ENCODE data around the gene SYAP1. TPM values are rescaled to one million over a fixed set of nuclear protein-coding genes. Genes with fewer than 3 reads are reported as not detected.

SYAP1 gene
- total and polyA plus RNA-seq, 5 donors from 2014 or later = 12.0 to 69.9 (median 18.7) TPM

- no peak for ATAC-seq (ENCODE audit: low read depth in 2 of 2)
- Mint-ChIP-seq H3K36me3 (peaks cover 37% of the 10 kb centered on the region), H3K27me3 (no peaks in the 10 kb centered on the region), H3K27ac (no peak overlapping the region), H3K4me3 (no peak overlapping the region), H3K9me3 (peaks cover 0 to 1% (median 0%) of the 10 kb centered on the region in 7 donors), H3K4me1 (peaks cover 0 to 28% (median 7%) of the 10 kb centered on the region in 4 donors)
- Histone ChIP-seq H3K27me3 (ENCODE audit: control insufficient read depth, insufficient read depth, low read length) (no peaks in the 10 kb centered on the region), H3K4me1 (ENCODE audit: control insufficient read depth, insufficient read depth, low read length, poor library complexity, severe bottlenecking) (no peaks in the 10 kb centered on the region), H3K36me3 (ENCODE audit: control insufficient read depth, insufficient read depth, low read length) (peaks cover 4% of the 10 kb centered on the region), H3K4me3 (ENCODE audit: low read depth, low read length) (no peak overlapping the region), H3K27ac (ENCODE audit: insufficient read depth, low read length, poor library complexity, severe bottlenecking) (no peak overlapping the region), H3K9me3 (ENCODE audit: control insufficient read depth in 2 of 2, low read length in 2 of 2) (no peaks in the 10 kb centered on the region)
- DNase-seq = no peak
These were observed 77.9 kb downstream of the SYAP1 start for GRCh38 chrX:16797358-16797757.

DNA sequence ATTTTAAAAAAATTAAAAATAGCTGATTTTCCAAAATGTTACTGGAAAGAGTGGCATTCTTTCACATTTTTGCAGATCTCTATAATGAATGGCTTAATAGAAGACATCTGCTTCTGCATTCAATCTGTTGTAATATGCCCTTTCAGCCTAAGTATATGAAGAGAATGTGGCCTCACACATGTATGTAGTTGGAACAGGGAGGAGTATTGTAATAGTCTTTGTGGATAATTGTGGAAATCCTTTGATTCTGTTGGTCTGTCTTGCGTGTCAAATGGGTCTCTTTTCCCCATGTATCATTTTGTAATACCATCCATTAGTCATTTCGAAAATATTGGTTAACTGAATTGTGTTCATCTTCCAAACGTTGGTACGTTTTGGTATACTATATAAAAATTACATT lies 78.4 kb downstream of the SYAP1 start:
- Histone ChIP-seq H3K9me3 (ENCODE audit: control insufficient read depth in 2 of 2, low read length in 2 of 2) (no peaks in the 10 kb centered on the region), H3K36me3 (ENCODE audit: control insufficient read depth, insufficient read depth, low read length) (peaks cover 4% of the 10 kb centered on the region), H3K27me3 (ENCODE audit: control insufficient read depth, insufficient read depth, low read length) (no peaks in the 10 kb centered on the region), H3K4me3 (ENCODE audit: low read depth, low read length) (no peak overlapping the region), H3K4me1 (ENCODE audit: control insufficient read depth, insufficient read depth, low read length, poor library complexity, severe bottlenecking) (no peaks in the 10 kb centered on the region), H3K27ac (ENCODE audit: insufficient read depth, low read length, poor library complexity, severe bottlenecking) (no peak overlapping the region)
- ATAC-seq (ENCODE audit: low read depth in 2 of 2) (no peak), DNase-seq (no peak)
- Mint-ChIP-seq H3K36me3 (peaks cover 39% of the 10 kb centered on the region), H3K27ac (no peak overlapping the region), H3K27me3 (no peaks in the 10 kb centered on the region), H3K4me1 (peaks cover 0 to 27% (median 7%) of the 10 kb centered on the region in 4 donors), H3K9me3 (peaks cover 0 to 1% (median 0%) of the 10 kb centered on the region in 7 donors), H3K4me3 (no peak overlapping the region)

DNA sequence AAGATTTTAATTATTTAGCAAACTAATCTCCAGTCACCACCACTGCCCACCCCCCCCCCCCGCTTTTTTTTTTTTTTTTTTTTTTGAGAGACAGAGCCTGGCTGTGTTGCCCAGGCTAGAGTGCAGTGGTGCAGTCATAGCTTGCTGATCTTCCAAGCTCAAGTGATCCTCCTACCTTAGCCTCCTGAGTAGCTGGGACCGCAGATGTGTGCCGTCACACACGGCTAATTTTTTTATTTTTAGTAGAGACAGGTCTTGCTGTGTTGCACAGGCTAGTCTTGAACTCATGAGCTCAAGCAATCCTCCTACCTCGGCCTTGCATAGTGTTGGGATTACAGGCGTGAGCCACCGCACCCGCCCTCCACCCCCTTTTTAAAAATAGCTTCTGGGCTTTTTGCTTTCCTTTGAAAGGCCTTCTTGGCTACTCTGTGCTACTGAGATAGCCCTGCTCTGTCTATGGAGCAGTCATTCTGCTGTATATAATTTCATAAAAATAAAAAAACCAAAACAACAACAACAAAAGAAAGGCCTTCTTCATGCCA lies 85.6 kb downstream of the SYAP1 start:
- Mint-ChIP-seq H3K27me3 (no peaks in the 10 kb centered on the region), H3K4me1 (peaks cover 15 to 36% (median 22%) of the 10 kb centered on the region in 4 donors), H3K4me3 (no peak overlapping the region), H3K36me3 (peaks cover 27% of the 10 kb centered on the region), H3K9me3 (peaks cover 0 to 1% (median 0%) of the 10 kb centered on the region in 7 donors), H3K27ac (no peak overlapping the region)
- Histone ChIP-seq H3K9me3 (ENCODE audit: control insufficient read depth in 2 of 2, low read length in 2 of 2) (no peaks in the 10 kb centered on the region), H3K27me3 (ENCODE audit: control insufficient read depth, insufficient read depth, low read length) (no peaks in the 10 kb centered on the region), H3K27ac (ENCODE audit: insufficient read depth, low read length, poor library complexity, severe bottlenecking) (no peak overlapping the region), H3K4me1 (ENCODE audit: control insufficient read depth, insufficient read depth, low read length, poor library complexity, severe bottlenecking) (no peaks in the 10 kb centered on the region), H3K36me3 (ENCODE audit: control insufficient read depth, insufficient read depth, low read length) (no peaks in the 10 kb centered on the region), H3K4me3 (ENCODE audit: low read depth, low read length) (no peak overlapping the region)
- no peak for DNase-seq
- no peak for ATAC-seq (ENCODE audit: low read depth in 2 of 2)

DNA sequence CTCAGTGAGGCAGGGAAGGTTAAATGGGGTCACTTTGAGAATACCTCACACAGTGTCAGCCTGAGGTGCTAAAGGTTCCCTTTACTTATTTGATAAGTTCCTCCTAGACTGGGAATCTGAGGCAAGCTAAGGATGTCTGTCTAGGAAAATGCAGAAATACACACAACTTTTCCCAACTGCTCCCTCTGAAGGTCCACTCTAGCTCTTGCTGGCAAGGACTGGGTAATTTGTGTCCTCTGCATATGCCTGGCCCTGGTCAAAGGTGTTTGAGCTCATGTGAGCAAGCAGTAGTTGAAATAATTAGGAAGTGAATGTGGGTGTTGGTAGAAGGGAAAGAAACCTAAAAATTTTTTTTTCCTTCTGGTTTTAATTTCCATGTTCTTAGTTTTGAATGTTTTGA lies 88.1 kb downstream of the SYAP1 start:
- no peak for DNase-seq
- H3K27ac Mint-ChIP-seq = peak overlapping the region in 1 of 3 donors; percentile 28
- Histone ChIP-seq H3K36me3 (ENCODE audit: control insufficient read depth, insufficient read depth, low read length) (no peaks in the 10 kb centered on the region), H3K4me1 (ENCODE audit: control insufficient read depth, insufficient read depth, low read length, poor library complexity, severe bottlenecking) (no peaks in the 10 kb centered on the region), H3K27ac (ENCODE audit: insufficient read depth, low read length, poor library complexity, severe bottlenecking) (no peak overlapping the region), H3K9me3 (ENCODE audit: control insufficient read depth in 2 of 2, low read length in 2 of 2) (no peaks in the 10 kb centered on the region), H3K4me3 (ENCODE audit: low read depth, low read length) (no peak overlapping the region), H3K27me3 (ENCODE audit: control insufficient read depth, insufficient read depth, low read length) (no peaks in the 10 kb centered on the region)
- H3K36me3 Mint-ChIP-seq = peaks cover 19% of the 10 kb centered on the region
- ATAC-seq (ENCODE audit: low read depth in 2 of 2) = no peak
- no peaks in the 10 kb centered on the region for H3K9me3 Mint-ChIP-seq
- no peaks in the 10 kb centered on the region for H3K27me3 Mint-ChIP-seq
- H3K4me3 Mint-ChIP-seq = no peak overlapping the region
- H3K4me1 Mint-ChIP-seq = peaks cover 15 to 38% (median 26%) of the 10 kb centered on the region in 4 donors

DNA sequence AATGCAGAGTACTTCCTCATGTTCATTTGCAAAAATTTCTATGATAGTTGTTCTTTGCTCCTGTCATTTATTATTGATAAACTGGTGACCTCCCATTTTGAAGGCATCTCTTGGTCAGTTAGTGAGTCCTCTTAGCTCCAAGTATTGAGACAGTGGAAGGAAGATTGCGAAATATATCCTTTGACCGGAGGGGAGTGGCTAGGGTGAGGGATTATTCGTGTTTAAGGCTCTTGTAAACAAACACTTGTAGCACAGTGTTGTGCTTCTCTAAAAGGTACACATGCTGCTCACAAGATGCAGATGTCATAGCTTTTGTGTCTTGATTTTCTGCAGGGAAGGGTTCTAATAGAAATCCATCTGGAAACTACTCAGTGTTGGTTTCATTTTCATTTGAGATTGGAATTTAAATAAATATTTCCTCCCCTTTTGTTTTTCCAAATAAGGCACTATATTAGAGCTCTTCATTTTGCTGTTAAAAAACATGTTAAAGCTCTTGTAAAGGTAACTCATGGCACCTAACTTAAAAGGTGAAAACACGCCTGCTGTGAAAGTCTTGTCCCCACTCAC lies 88.6 kb downstream of the SYAP1 start:
- Mint-ChIP-seq H3K36me3 (peaks cover 22% of the 10 kb centered on the region), H3K4me3 (no peak overlapping the region), H3K27me3 (no peaks in the 10 kb centered on the region), H3K9me3 (no peaks in the 10 kb centered on the region), H3K4me1 (peaks cover 15 to 38% (median 26%) of the 10 kb centered on the region in 4 donors), H3K27ac (peak overlapping the region in 2 of 3 donors; percentile 21 to 28)
- Histone ChIP-seq H3K27me3 (ENCODE audit: control insufficient read depth, insufficient read depth, low read length) (no peaks in the 10 kb centered on the region), H3K4me1 (ENCODE audit: control insufficient read depth, insufficient read depth, low read length, poor library complexity, severe bottlenecking) (no peaks in the 10 kb centered on the region), H3K36me3 (ENCODE audit: control insufficient read depth, insufficient read depth, low read length) (no peaks in the 10 kb centered on the region), H3K9me3 (ENCODE audit: control insufficient read depth in 2 of 2, low read length in 2 of 2) (no peaks in the 10 kb centered on the region), H3K4me3 (ENCODE audit: low read depth, low read length) (no peak overlapping the region), H3K27ac (ENCODE audit: insufficient read depth, low read length, poor library complexity, severe bottlenecking) (no peak overlapping the region)
- DNase-seq = no peak
- ATAC-seq (ENCODE audit: low read depth in 2 of 2) = no peak

DNA sequence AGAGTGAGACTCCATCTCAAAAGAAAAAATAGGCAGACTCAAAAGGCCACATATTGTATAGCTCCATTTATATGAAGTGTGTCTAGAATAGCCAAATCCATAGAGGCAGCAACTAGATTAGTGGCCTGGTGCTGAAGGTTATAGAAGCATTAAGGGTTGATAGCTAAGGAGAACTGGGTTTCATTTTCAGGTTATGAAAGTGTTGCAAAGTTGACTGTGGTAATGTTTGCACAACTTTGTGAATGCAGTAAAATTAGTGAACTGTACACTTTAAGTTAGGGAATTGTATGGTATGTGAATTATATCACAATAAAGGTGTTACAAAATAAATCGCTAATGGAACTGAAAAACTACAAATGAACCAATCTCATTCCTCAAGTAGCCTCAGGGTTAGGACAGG lies 95.2 kb downstream of the SYAP1 start:
- H3K27ac ChIP-seq (ENCODE audit: insufficient read depth, low read length, poor library complexity, severe bottlenecking) = no peak overlapping the region
- H3K4me3 Mint-ChIP-seq = no peak overlapping the region
- peaks cover 0 to 22% (median 14%) of the 10 kb centered on the region in 4 donors for H3K4me1 Mint-ChIP-seq
- no peaks in the 10 kb centered on the region for H3K27me3 Mint-ChIP-seq
- no peaks in the 10 kb centered on the region for H3K9me3 ChIP-seq (ENCODE audit: control insufficient read depth in 2 of 2, low read length in 2 of 2)
- peaks cover 5% of the 10 kb centered on the region for H3K36me3 ChIP-seq (ENCODE audit: control insufficient read depth, insufficient read depth, low read length)
- H3K9me3 Mint-ChIP-seq = no peaks in the 10 kb centered on the region
- no peaks in the 10 kb centered on the region for H3K4me1 ChIP-seq (ENCODE audit: control insufficient read depth, insufficient read depth, low read length, poor library complexity, severe bottlenecking)
- no peak for ATAC-seq (ENCODE audit: low read depth in 2 of 2)
- H3K27me3 ChIP-seq (ENCODE audit: control insufficient read depth, insufficient read depth, low read length) = no peaks in the 10 kb centered on the region
- no peak for DNase-seq
- no peak overlapping the region for H3K4me3 ChIP-seq (ENCODE audit: low read depth, low read length)
- H3K36me3 Mint-ChIP-seq = peaks cover 17% of the 10 kb centered on the region
- H3K27ac Mint-ChIP-seq = no peak overlapping the region

Other genes with a start within 250 kb of the SYAP1 start
- gene S100G, start 69.5 kb upstream of the SYAP1 start, total RNA-seq = not detected
- gene S100G, start 69.5 kb upstream of the SYAP1 start, polyA plus RNA-seq = not detected
- gene CTPS2, start 6.9 kb upstream of the SYAP1 start, total RNA-seq = 4.5 TPM
- 1 to 10 TPM; 3.7 to 4.8 (median 4.3) TPM for gene CTPS2, start 6.9 kb upstream of the SYAP1 start, polyA plus RNA-seq
- 32.2 TPM for gene TXLNG, start 66.9 kb downstream of the SYAP1 start, total RNA-seq
- 10 to 100 TPM in 3 of 4 donors, 1 to 10 TPM in 1; 8.4 to 24.2 (median 18.6) TPM for gene TXLNG, start 66.9 kb downstream of the SYAP1 start, polyA plus RNA-seq
- 120 TPM for gene RBBP7, start 150.8 kb downstream of the SYAP1 start, total RNA-seq
- gene RBBP7, start 150.8 kb downstream of the SYAP1 start, polyA plus RNA-seq = 100 to 1,000 TPM; 133 to 150 (median 143) TPM
- gene REPS2, start 227.0 kb downstream of the SYAP1 start, total RNA-seq = 0.74 TPM
- under 1 TPM in 2 of 4 donors, not detected in 2; 0.05 to 0.52 TPM for gene REPS2, start 227.0 kb downstream of the SYAP1 start, polyA plus RNA-seq